Ovary (tissue), 3 donors: ENCODE measurements around the gene TMEM74B.

Experiments
- EP300 ChIP-seq: sonication (generic); formaldehyde crosslinking; IDR thresholded peaks from one replicate; pipeline ENCODE4 v1.6.1; 2017; ENCODE audit warnings: antibody characterized with exemption
- POLR2A ChIP-seq: fragments of 450-650 bp; IDR thresholded peaks from one replicate; pipeline ENCODE4 v1.6.1; 2017; ENCODE audit warnings: antibody characterized with exemption, mild to moderate bottlenecking, moderate library complexity
- TF ChIP-seq, protein P1 (sequence below), 3 donors: fragments of 450-650 bp in 2 of 3; fragments of 200-600 bp in 1 of 3; IDR thresholded peaks; one replicate each; pipeline versions ENCODE4 v1.5.1 to v1.8.0; 2016 to 2022; ENCODE audit warnings: antibody characterized with exemption in 3 of 3, mild to moderate bottlenecking in 1 of 3
- donor health status: DM: no; HTN: no; CAD: no.

DNA sequence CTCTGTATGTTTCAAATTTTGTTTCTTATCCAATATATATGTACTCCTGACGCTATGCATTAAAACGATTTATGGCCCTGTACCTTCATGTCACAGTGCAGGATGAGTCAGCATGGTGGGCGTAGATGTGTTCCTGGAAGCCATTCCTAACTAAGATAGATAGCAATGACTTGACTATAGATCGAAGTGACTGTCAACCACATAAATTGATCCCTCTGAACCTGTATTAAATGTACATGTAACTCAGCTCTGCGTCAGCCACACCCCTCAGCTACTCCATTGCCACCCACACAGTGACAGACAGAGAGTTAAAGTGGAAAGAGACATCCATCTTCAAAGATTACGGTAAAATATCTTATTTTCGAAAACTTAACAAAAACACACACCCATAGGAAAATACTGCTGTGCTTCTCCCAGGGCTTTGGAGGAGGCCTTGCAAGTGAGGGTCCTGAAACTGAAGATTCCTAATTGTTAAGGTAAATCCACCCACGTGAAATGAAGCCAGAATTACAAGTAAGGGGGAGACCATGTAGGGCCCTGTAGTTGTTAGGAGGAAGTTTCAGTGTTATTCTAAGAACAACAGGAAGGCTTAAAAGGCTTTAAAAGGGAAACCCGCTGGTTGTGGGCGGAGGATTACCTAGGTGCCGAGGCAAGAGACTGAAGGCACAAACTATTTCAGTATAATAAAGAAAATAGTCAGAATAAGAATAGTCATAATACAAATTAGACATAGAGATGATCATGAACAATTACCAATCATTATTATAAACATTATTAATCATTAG lies 30.8 kb upstream of the TMEM74B start:
- TF ChIP-seq POLR2A (no peak), EP300 (no peak)
- TF ChIP-seq, protein P1, sequence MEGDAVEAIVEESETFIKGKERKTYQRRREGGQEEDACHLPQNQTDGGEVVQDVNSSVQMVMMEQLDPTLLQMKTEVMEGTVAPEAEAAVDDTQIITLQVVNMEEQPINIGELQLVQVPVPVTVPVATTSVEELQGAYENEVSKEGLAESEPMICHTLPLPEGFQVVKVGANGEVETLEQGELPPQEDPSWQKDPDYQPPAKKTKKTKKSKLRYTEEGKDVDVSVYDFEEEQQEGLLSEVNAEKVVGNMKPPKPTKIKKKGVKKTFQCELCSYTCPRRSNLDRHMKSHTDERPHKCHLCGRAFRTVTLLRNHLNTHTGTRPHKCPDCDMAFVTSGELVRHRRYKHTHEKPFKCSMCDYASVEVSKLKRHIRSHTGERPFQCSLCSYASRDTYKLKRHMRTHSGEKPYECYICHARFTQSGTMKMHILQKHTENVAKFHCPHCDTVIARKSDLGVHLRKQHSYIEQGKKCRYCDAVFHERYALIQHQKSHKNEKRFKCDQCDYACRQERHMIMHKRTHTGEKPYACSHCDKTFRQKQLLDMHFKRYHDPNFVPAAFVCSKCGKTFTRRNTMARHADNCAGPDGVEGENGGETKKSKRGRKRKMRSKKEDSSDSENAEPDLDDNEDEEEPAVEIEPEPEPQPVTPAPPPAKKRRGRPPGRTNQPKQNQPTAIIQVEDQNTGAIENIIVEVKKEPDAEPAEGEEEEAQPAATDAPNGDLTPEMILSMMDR (IDR thresholded peaks at IDR 0.05): no peak
